ENCODE results near the gene ZFAND6.
A peak's percentile ranks its signal among the peaks of the same experiment; 100 is the strongest.

Gene ZFAND6

DNA sequence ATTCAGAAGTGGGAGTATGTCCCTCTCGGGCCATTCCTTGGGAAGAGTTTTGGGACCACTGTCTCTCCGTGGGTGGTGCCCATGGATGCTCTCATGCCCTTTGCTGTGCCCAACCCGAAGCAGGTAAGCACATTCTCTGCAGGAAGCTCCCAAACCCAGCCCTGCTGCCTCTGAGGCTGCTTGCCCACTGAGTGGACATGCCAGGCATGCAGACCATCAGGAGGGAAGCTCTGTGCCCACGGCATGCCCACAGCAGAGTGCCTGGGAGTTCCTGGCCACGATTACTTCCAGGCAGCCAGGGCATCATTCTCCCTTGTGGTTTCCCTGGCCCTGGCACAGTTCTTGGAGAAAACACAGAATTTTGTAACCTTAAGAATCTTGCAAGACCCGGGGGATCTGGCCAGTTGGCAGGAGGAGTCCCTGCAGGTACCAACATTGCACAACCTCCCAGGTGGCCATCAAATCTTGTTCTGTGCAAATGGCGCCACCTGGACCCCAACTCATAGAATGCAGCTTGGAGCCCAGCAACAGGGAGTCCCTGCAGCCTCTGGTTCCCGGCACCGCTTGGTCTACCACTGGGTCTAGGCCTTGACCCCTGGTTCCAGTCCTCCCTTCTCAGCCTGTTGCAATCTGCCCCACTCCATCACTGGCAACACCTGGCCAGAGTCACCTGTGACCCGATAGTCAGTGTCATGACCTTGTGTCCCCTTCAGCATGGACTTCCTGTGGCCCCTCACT, 113.7 kb downstream of the ZFAND6 start:
- DNase-seq = peak; percentile 4

DNA sequence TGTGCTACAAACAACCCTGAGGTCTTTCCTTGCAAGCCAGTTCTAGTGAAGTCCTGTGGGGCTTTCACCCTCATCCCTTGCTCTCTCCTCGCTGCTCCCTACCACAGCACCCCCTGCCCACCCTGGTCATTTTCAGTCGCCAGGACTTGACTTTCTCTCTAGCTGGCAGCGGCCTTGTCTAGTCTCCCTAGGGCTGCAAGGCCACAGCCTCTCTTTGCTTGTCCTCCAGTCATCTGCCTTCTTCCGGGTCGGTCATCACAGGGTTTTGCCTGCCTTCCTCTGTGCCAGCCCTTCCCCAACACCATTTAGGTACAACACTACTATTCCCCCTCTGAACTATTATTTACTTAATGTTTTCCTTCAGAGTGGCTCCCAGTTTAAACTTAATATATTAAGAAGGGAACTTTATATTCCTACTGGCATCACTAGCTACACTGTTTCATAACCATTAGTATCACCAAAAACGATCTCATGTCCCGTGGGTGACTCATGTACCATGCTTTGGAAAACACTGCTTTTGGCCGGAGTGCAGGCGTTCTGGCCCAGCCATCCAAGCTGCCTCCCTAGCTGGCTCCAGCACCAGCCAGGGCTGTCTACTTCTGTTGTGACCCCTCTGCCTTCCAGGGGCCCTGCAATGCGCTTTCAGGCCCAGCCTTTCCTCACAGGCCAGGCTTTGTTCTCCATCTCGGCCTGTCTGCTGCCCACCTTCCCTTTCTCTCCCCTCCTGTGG, 114.7 kb downstream of the ZFAND6 start:
- DNase-seq = no peak

- DNase-seq = no peak
Measured at GRCh38 chr15:80175436-80175835, 116.0 kb downstream of the ZFAND6 start.

GRCh38 chr15:80176443-80176842, 117.0 kb downstream of the ZFAND6 start:
- no peak for DNase-seq

- no peak for DNase-seq
Measured at GRCh38 chr15:80177156-80177555, 117.7 kb downstream of the ZFAND6 start.

DNA sequence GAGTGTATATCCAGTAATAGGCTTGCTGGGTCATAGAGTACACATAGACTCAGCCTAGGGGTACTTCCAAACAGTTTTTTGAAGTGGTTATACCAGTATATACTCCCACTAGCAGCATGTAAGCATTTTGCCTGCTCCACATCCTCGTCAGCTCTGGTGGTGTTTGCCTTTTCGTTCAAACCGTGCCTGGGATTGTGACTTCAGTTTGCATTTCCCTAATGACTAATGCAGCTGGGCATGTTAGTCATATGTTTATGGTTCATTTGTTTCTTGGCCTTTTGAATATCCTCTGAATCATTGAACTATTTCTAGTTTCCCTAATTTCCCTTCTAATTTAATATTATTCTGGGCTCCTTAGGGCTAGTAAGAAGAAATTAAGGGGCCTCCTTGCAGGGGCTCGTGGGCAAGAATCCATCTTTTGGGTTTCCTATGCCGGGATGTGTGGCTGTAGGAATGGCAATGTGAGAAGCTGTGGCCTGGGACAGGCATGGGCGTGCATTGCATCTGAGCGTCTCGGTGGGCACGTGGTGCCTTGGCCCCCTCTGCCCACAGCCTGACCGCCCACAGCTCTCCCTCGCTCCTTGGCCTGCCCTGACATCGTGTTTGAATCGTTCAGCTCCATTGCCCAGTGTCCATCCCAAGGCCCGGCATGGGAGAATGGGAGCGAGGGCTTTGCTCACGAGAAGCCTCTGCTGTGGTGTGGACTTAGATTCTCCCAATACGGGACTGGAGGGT, 119.7 kb downstream of the ZFAND6 start:
- DNase-seq = no peak

GRCh38 chr15:80179935-80180334, 120.5 kb downstream of the ZFAND6 start:
- DNase-seq = no peak

GRCh38 chr15:80180468-80180867, 121.0 kb downstream of the ZFAND6 start:
- DNase-seq = no peak

GRCh38 chr15:80180986-80181385, 121.5 kb downstream of the ZFAND6 start:
- no peak for DNase-seq

DNA sequence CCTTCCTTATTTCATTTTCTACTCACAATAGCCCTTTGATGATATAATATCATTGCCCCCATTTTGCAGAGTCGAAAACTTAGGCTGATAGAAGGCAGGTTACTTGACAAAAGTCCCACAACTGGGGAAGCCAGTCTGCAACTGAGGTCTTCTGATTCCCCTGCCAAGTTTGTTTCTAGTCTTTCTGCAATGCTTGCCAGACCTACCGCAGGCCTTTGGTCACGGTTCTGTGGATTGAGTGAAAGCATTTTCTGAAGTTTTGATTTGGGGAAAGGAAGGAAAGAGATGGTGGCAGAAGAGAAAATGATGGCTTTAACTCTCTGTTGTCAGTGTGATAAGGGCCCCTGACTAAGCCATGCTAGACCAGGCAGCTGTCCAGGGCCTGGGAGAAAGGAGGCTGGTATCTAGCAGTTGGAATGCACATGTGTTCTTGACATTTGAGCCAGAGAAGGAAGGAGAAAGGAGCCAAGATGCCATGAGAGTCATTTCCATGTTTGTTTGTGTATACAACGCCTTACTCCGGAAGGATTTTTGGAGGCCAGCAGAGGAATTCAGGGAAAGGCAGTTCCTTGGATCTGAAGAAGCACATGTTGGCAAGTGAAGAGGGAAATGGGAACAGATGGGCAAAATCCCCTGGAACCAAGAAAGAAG, 123.3 kb downstream of the ZFAND6 start:
- DNase-seq = no peak

- no peak for DNase-seq
Measured at GRCh38 chr15:80183306-80183705, 123.8 kb downstream of the ZFAND6 start.

GRCh38 chr15:80183886-80184285, 124.4 kb downstream of the ZFAND6 start:
- no peak for DNase-seq

GRCh38 chr15:80184554-80184953, 125.1 kb downstream of the ZFAND6 start:
- DNase-seq = no peak

GRCh38 chr15:80185152-80185551, 125.7 kb downstream of the ZFAND6 start:
- no peak for DNase-seq

DNA sequence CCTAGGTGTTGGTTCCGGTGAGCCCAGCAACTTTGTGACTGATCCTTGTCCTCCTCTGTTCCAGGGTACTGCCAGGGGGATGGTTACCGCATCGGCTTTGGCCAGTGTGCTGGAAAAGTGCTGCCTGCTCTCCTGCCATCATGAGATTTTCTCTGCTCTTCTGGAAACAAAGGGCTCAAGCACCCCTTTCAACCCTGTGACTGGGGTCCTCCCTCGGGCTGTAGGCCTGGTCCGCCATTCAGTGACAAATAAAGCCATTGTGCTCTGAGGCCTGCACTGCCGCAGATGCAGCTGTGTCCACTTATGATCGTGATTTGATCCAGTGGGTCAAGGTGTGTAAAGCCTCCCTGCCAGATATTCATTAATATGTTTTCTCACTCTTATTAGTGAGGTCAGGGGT, 126.6 kb downstream of the ZFAND6 start:
- DNase-seq = no peak

DNA sequence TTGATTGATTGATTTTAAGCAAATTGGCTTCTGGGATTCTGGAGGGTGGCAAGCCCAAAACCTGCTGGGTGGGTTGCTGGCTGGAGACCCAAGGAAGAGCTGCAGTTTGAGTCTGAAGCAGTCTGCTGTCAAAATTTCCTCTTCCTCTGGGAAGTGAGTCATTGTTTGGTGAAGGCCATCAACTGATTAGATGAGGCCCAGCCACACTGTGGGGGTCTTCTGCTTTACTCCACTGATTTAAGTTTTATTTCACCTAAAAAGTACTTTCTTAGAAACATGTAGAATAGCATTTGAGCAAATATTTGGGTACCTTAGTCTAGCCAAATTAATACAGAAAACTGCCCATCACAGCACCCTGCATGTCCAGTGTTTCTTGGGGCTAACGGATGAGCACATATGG, 127.1 kb downstream of the ZFAND6 start:
- no peak for DNase-seq

Measured in DMS153 (cell line).